CD4-positive, alpha-beta T cell (primary cell): ENCODE results near the gene ADAMTS18. TPM values are rescaled to one million over a fixed set of nuclear protein-coding genes. Genes with fewer than 3 reads are reported as not detected.

Experiments used
- ATAC-seq: fragments of 200-7000 bp; cut with Tn5 transposase; one replicate; pipeline ENCODE4 v1.10.0; 2022; ENCODE audit warnings: mild to moderate bottlenecking; ENCODE audit not compliant: poor library complexity
- CTCF ChIA-PET: fragments of 350-600 bp; sonication (Branson Sonifier 250); formaldehyde crosslinking; loops from one replicate; lab custom pipeline; 2021; ENCODE audit warnings: antibody characterized with exemption, inconsistent platforms; lab: Charles Lee
- POLR2A ChIA-PET: fragments of 350-600 bp; sonication (Branson Sonifier 250); formaldehyde crosslinking; loops from one replicate; lab custom pipeline; 2021; ENCODE audit warnings: antibody characterized with exemption, inconsistent platforms; lab: Charles Lee
- DNase-seq, 14 experiments: peaks; one replicate each; pipeline ENCODE4 v3.0.0-alpha.2; 2013 to 2020; ENCODE audit warnings: mixed read lengths in 2 of 14
- H3K27ac ChIP-seq, 2 donors: one replicate each; pipeline versions ENCODE4 v1.5.1 to v1.7.0; 2013; ENCODE audit warnings: low read length in 2 of 2, low read depth in 1 of 2, mild to moderate bottlenecking in 1 of 2
- H3K27me3 ChIP-seq, 2 experiments: 1 replicate in 1 of 2; 2 replicates in 1 of 2; pipeline versions ENCODE4 v1.6.1 to v1.7.0; 2013; ENCODE audit warnings: low read length in 2 of 2, control low read depth in 1 of 2, mild to moderate bottlenecking in 1 of 2, moderate library complexity in 1 of 2; ENCODE audit not compliant: insufficient read depth in 2 of 2, control insufficient read depth in 1 of 2
- H3K36me3 ChIP-seq: one replicate; pipeline ENCODE4 v1.6.1; 2013; ENCODE audit warnings: low read length, control low read depth; ENCODE audit not compliant: insufficient read depth
- H3K4me1 ChIP-seq: one replicate; pipeline ENCODE4 v1.6.1; 2013; ENCODE audit warnings: low read length, control low read depth; ENCODE audit not compliant: insufficient read depth
- H3K4me3 ChIP-seq: one replicate; pipeline ENCODE4 v1.5.1; 2013; ENCODE audit warnings: mild to moderate bottlenecking, low read length, moderate library complexity
- H3K9me3 ChIP-seq, 2 experiments: 1 replicate in 1 of 2; 2 replicates in 1 of 2; pipeline versions ENCODE4 v1.6.1 to v1.7.0; 2013; ENCODE audit warnings: low read length in 2 of 2, mild to moderate bottlenecking in 2 of 2, control low read depth in 1 of 2, moderate library complexity in 1 of 2; ENCODE audit not compliant: control insufficient read depth in 1 of 2, insufficient read depth in 1 of 2
- H3K27ac Mint-ChIP-seq: one replicate; pipeline ENCODE4 v1.8.0; 2020; ENCODE audit warnings: mixed read lengths
- H3K27me3 Mint-ChIP-seq: one replicate; pipeline ENCODE4 v1.8.0; 2021; ENCODE audit warnings: mixed read lengths
- H3K36me3 Mint-ChIP-seq: one replicate; pipeline ENCODE4 v1.8.0; 2021; ENCODE audit warnings: low read depth, mixed read lengths
- H3K4me1 Mint-ChIP-seq: one replicate; pipeline ENCODE4 v1.8.0; 2021; ENCODE audit warnings: low read depth, mixed read lengths
- H3K4me3 Mint-ChIP-seq: one replicate; pipeline ENCODE4 v1.8.0; 2020; ENCODE audit warnings: mild to moderate bottlenecking, mixed read lengths
- H3K9me3 Mint-ChIP-seq: one replicate; pipeline ENCODE4 v1.8.0; 2020; ENCODE audit warnings: mixed read lengths
- intact Hi-C, 2 experiments: fragments of 100-400 bp; cut with DNase I in 1 of 2; cut with micrococcal nuclease in 1 of 2; formaldehyde crosslinking; loops; one replicate each; pipeline versions ENCODE4 v1.15.1 to v1.9.0; 2023 to 2025; cut with DNase I, micrococcal nuclease
- total RNA-seq, 174 experiments: library from RNA in 2 of 174; stranded (reverse) in 2 of 174; gene quantifications; one replicate each; pipeline ENCODE4 v1.2.3 and lab custom pipeline; 2021 to 2026
- TF ChIP-seq, protein P1 (sequence below): fragments of 200-600 bp; IDR thresholded peaks from one replicate; pipeline ENCODE4 v1.8.0; 2022; ENCODE audit warnings: antibody characterized with exemption, mild to moderate bottlenecking

Gene ADAMTS18
- total RNA-seq, 2 experiments from 2014 or later = not detected

GRCh38 chr16:77439106-77439505 is 4.3 kb upstream of the ADAMTS18 start:
- Mint-ChIP-seq H3K4me3 (no peak overlapping the region), H3K36me3 (no peaks in the 10 kb centered on the region), H3K4me1 (no peaks in the 10 kb centered on the region), H3K27me3 (peaks cover 49% of the 10 kb centered on the region), H3K27ac (no peak overlapping the region), H3K9me3 (no peaks in the 10 kb centered on the region)
- no peak overlapping the region for H3K27ac ChIP-seq
- TF ChIP-seq, protein P1, sequence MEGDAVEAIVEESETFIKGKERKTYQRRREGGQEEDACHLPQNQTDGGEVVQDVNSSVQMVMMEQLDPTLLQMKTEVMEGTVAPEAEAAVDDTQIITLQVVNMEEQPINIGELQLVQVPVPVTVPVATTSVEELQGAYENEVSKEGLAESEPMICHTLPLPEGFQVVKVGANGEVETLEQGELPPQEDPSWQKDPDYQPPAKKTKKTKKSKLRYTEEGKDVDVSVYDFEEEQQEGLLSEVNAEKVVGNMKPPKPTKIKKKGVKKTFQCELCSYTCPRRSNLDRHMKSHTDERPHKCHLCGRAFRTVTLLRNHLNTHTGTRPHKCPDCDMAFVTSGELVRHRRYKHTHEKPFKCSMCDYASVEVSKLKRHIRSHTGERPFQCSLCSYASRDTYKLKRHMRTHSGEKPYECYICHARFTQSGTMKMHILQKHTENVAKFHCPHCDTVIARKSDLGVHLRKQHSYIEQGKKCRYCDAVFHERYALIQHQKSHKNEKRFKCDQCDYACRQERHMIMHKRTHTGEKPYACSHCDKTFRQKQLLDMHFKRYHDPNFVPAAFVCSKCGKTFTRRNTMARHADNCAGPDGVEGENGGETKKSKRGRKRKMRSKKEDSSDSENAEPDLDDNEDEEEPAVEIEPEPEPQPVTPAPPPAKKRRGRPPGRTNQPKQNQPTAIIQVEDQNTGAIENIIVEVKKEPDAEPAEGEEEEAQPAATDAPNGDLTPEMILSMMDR = no peak
- no peak for ATAC-seq
- intact Hi-C loops = no loop called here
- H3K9me3 ChIP-seq = no peaks in the 10 kb centered on the region
- H3K27me3 ChIP-seq = peaks cover 6 to 13% of the 10 kb centered on the region in 2 experiments
- H3K4me1 ChIP-seq = no peaks in the 10 kb centered on the region
- H3K36me3 ChIP-seq = no peaks in the 10 kb centered on the region
- POLR2A ChIA-PET = no interaction called here
- no peak for DNase-seq
- CTCF ChIA-PET = no interaction called here
- H3K4me3 ChIP-seq = no peak overlapping the region

- intact Hi-C loops = no loop called here
- Mint-ChIP-seq H3K4me1 (no peaks in the 10 kb centered on the region), H3K9me3 (no peaks in the 10 kb centered on the region), H3K27ac (no peak overlapping the region), H3K27me3 (peaks cover 52% of the 10 kb centered on the region), H3K4me3 (no peak overlapping the region), H3K36me3 (no peaks in the 10 kb centered on the region)
- no peaks in the 10 kb centered on the region for H3K9me3 ChIP-seq
- H3K27ac ChIP-seq = no peak overlapping the region
- no peaks in the 10 kb centered on the region for H3K4me1 ChIP-seq
- H3K36me3 ChIP-seq = no peaks in the 10 kb centered on the region
- TF ChIP-seq, protein P1 = no peak
- ATAC-seq (no peak), DNase-seq (no peak)
- POLR2A ChIA-PET = no interaction called here
- H3K4me3 ChIP-seq = no peak overlapping the region
- H3K27me3 ChIP-seq = peaks cover 11 to 21% of the 10 kb centered on the region in 2 experiments
- CTCF ChIA-PET = no interaction called here
Observed at GRCh38 chr16:77437859-77438258, 3.0 kb upstream of the ADAMTS18 start.

GRCh38 chr16:77435272-77435820 is 512 bp upstream of the ADAMTS18 start:
- no peaks in the 10 kb centered on the region for H3K9me3 Mint-ChIP-seq
- Histone ChIP-seq H3K36me3 (no peaks in the 10 kb centered on the region), H3K4me3 (no peak overlapping the region), H3K27ac (no peak overlapping the region), H3K27me3 (peaks cover 16 to 29% of the 10 kb centered on the region in 2 experiments), H3K4me1 (no peaks in the 10 kb centered on the region), H3K9me3 (no peaks in the 10 kb centered on the region)
- H3K4me1 Mint-ChIP-seq = no peaks in the 10 kb centered on the region
- DNase-seq = no peak
- CTCF ChIA-PET = no interaction called here
- intact Hi-C loops = no loop called here
- no peak overlapping the region for H3K4me3 Mint-ChIP-seq
- H3K27ac Mint-ChIP-seq = no peak overlapping the region
- TF ChIP-seq, protein P1 = no peak
- peaks cover 64% of the 10 kb centered on the region for H3K27me3 Mint-ChIP-seq
- ATAC-seq = no peak
- no peaks in the 10 kb centered on the region for H3K36me3 Mint-ChIP-seq
- POLR2A ChIA-PET = no interaction called here
